Endothelial cell (in vitro differentiated cells): Measurements from ENCODE around the gene RANBP10. TPM values are rescaled to one million over a fixed set of nuclear protein-coding genes. Genes with fewer than 3 reads are reported as not detected.
A peak's percentile ranks its signal among the peaks of the same experiment; 100 is the strongest.

Experiments
- DNase-seq: peaks from one replicate; pipeline ENCODE4 v3.0.0; 2021; ENCODE audit warnings: low spot score
- H3K27ac Mint-ChIP-seq: one replicate; pipeline ENCODE4 v1.8.0; 2021; ENCODE audit warnings: mixed read lengths, inconsistent platforms; ENCODE audit not compliant: unreplicated experiment
- H3K27me3 Mint-ChIP-seq: one replicate; pipeline ENCODE4 v1.8.0; 2021; ENCODE audit warnings: mild to moderate bottlenecking, moderate library complexity, mixed read lengths, inconsistent platforms; ENCODE audit not compliant: unreplicated experiment
- H3K36me3 Mint-ChIP-seq: one replicate; pipeline ENCODE4 v1.8.0; 2021; ENCODE audit warnings: mild to moderate bottlenecking, low read depth, mixed read lengths, inconsistent platforms; ENCODE audit not compliant: unreplicated experiment
- H3K4me1 Mint-ChIP-seq: one replicate; pipeline ENCODE4 v1.8.0; 2021; ENCODE audit warnings: mild to moderate bottlenecking, mixed read lengths, inconsistent platforms; ENCODE audit not compliant: unreplicated experiment
- H3K4me3 Mint-ChIP-seq: one replicate; pipeline ENCODE4 v1.8.0; 2021; ENCODE audit warnings: mild to moderate bottlenecking, mixed read lengths, inconsistent platforms; ENCODE audit not compliant: unreplicated experiment
- H3K9me3 Mint-ChIP-seq: one replicate; pipeline ENCODE4 v1.8.0; 2021; ENCODE audit warnings: mixed read lengths, inconsistent platforms; ENCODE audit not compliant: unreplicated experiment
- total RNA-seq: library from RNA; stranded (reverse); fragmentation: NEBNext Ultra II Directional; extraction: Animal tissue kit (Norgen Biotek cat#: 25700); gene quantifications from one replicate; pipeline ENCODE4 v1.2.1, GENCODE V29; 2021; ENCODE audit not compliant: unreplicated experiment
- TF ChIP-seq, protein P1 (sequence below): fragments of 200-600 bp; sonication (generic); IDR thresholded peaks from one replicate; pipeline ENCODE4 v1.5.0; 2021; ENCODE audit warnings: antibody characterized with exemption; ENCODE audit not compliant: unreplicated experiment

Gene RANBP10
- total RNA-seq, 1 donor from 2014 or later, result 19.5 TPM

DNA sequence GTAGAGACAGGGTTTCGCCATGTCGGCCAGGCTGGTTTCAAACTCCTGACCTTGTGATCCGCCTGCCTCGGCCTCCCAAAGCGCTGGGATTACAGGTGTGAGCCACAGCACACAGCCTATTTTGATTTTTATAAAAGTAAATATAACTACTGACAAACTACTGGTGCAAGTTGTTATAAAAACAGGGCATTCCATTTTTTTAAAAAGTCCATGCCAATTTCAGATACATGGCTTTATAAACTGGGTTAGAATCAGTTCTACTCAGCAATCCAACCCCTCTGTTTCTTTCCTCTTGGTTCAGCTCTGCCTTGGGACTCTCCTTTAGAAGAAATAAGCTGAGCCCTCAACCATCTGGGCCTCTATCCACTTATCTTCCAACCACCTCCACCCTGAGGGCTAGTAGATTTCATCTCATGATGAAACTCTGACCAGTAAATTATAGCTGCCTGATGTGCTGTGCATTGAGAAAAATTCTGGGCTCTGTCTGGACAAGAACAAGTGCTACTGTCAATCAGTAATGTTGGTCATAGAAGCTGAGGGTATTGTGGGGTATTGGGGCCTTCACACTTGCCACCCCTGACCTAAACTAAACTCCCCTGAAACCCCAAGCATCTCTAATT lies 10.2 kb downstream of the RANBP10 start:
- Mint-ChIP-seq H3K27me3 (peaks cover 6% of the 10 kb centered on the region), H3K4me1 (peaks cover 4% of the 10 kb centered on the region), H3K36me3 (peaks cover 16% of the 10 kb centered on the region), H3K27ac (peak overlapping the region; percentile 48), H3K4me3 (peak overlapping the region; percentile 25), H3K9me3 (no peaks in the 10 kb centered on the region)
- TF ChIP-seq, protein P1, sequence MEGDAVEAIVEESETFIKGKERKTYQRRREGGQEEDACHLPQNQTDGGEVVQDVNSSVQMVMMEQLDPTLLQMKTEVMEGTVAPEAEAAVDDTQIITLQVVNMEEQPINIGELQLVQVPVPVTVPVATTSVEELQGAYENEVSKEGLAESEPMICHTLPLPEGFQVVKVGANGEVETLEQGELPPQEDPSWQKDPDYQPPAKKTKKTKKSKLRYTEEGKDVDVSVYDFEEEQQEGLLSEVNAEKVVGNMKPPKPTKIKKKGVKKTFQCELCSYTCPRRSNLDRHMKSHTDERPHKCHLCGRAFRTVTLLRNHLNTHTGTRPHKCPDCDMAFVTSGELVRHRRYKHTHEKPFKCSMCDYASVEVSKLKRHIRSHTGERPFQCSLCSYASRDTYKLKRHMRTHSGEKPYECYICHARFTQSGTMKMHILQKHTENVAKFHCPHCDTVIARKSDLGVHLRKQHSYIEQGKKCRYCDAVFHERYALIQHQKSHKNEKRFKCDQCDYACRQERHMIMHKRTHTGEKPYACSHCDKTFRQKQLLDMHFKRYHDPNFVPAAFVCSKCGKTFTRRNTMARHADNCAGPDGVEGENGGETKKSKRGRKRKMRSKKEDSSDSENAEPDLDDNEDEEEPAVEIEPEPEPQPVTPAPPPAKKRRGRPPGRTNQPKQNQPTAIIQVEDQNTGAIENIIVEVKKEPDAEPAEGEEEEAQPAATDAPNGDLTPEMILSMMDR, result no peak
- DNase-seq, result no peak

DNA sequence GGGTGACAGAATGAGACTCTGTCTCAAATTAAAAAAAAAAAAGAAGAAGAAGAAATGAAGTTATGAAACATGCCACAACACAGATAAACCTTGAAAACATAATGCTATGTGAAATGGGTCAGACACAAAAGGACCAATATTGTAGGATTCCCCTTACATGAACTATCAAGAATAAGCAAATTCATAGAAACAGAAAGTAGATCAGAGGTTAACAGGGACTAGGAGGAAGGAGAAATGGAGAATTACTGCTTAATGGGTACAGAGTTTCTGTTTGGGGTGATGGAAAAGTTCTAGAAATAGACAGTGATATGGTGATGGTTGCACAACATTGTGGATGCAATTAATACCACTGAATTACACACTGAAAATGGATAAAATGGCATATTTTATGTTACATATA lies 16.3 kb downstream of the RANBP10 start:
- H3K4me1 Mint-ChIP-seq, result no peaks in the 10 kb centered on the region
- no peaks in the 10 kb centered on the region for H3K9me3 Mint-ChIP-seq
- TF ChIP-seq, protein P1, result no peak
- H3K36me3 Mint-ChIP-seq, result no peaks in the 10 kb centered on the region
- H3K27ac Mint-ChIP-seq, result no peak overlapping the region
- no peak overlapping the region for H3K4me3 Mint-ChIP-seq
- H3K27me3 Mint-ChIP-seq, result no peaks in the 10 kb centered on the region
- DNase-seq, result no peak

DNA sequence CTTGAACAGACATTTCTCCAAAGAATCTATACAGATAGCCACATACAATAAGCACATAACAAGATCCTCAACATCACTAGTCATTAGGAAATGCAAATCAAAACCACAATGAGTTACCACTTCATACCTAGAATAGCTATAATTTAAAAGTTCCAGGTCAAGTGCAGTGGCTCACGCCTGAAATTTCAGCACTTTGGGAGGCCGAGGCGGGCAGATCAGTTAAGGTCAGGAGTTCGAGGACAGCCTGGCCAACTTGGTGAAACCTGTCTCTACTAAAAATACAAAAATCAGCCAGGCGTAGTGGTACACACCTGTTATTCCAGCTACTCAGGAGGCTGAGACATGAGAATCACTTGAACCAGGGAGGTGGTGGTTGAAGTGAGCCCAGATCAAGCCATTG lies 19.9 kb downstream of the RANBP10 start:
- no peaks in the 10 kb centered on the region for H3K9me3 Mint-ChIP-seq
- H3K27me3 Mint-ChIP-seq, result no peaks in the 10 kb centered on the region
- H3K4me1 Mint-ChIP-seq, result peaks cover 1% of the 10 kb centered on the region
- H3K4me3 Mint-ChIP-seq, result no peak overlapping the region
- TF ChIP-seq, protein P1, result no peak
- no peak for DNase-seq
- no peak overlapping the region for H3K27ac Mint-ChIP-seq
- peaks cover 3% of the 10 kb centered on the region for H3K36me3 Mint-ChIP-seq

DNA sequence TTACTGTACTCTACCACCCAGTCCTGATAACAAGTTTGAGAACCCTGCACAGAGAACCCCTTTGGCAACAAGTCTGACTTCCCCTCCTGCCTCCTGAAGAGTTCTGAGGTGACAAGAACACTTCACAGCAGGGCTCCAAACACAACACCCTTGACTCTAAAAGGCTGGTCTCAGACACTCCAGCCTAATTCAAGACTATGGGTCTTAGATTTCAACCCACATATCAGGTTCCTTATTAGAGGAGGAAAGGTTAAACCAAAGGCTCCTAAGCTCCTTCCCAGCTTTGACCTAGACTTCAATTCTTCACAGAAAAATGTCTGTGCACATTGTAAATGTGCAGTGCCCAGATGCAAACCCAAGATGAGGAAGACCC lies 23.0 kb downstream of the RANBP10 start:
- Mint-ChIP-seq H3K27ac (no peak overlapping the region), H3K36me3 (peaks cover 8% of the 10 kb centered on the region), H3K9me3 (no peaks in the 10 kb centered on the region), H3K27me3 (peaks cover 6% of the 10 kb centered on the region), H3K4me1 (peaks cover 15% of the 10 kb centered on the region), H3K4me3 (no peak overlapping the region)
- DNase-seq, result no peak
- TF ChIP-seq, protein P1, result no peak

DNA sequence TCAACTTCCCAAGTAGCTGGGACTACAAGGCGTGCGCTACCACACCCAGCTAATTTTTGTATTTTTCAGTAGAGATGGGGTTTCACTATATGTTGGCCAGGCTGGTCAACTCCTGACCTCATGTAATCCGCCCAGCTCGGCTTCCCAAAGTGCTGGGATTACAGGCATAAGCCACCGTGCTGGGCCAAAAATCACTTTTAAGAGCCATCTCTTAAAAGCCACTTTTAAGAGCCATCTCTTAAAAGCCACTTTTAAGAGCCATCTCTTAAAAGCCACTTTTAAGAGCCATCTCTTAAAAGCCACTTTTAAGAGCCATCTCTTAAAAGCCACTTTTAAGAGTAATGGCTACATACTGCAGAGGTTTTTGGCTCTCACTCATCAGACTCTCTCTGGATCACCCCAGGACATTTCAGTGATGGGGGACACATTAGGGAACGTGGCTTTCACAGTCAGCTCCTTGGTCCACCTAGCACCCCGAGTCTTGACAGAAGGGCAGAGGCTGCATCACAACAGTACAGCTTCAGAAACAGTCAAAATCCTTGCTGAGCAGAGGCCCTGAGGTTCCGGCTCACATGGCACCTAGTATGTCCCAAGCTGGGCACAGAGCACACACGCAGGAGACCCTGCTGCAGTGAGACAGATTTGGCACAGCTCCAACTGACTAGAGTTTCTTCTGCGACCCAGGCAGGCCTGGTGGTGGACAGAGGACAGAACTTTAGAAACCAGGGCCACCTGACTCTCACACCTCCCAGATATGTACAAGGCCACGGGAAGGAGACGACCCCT lies 23.6 kb downstream of the RANBP10 start:
- Mint-ChIP-seq H3K9me3 (no peaks in the 10 kb centered on the region), H3K4me1 (peaks cover 15% of the 10 kb centered on the region), H3K27ac (no peak overlapping the region)

More for the DNA sequence above, 23.6 kb downstream of the RANBP10 start:
- TF ChIP-seq, protein P1, result no peak
- Mint-ChIP-seq H3K27me3 (peaks cover 6% of the 10 kb centered on the region), H3K4me3 (no peak overlapping the region), H3K36me3 (peaks cover 8% of the 10 kb centered on the region)
- DNase-seq, result no peak
